Measurements from ENCODE around the gene SPRR1A. TPM values are rescaled to one million over a fixed set of nuclear protein-coding genes. Genes with fewer than 3 reads are reported as not detected.

Gene SPRR1A
- total and polyA plus RNA-seq, 2 of the 13 experiments (the other 11 are each of a cell fraction or from before 2014, with no cell fraction given), result not detected

- in situ Hi-C loops (cut with HindIII; ENCODE audit: extremely low pct_ligation_motif_present, low pct_unique_long_range_greater_than_20kb), result no loop called here
- Histone ChIP-seq H3K27me3 (ENCODE audit: control insufficient read depth in 1 of 2, insufficient read depth in 2 of 2, low read length in 2 of 2) (peaks cover 0 to 3% of the 10 kb centered on the region in 2 experiments; a peak in 1 of 5 replicates), H3K9ac (ENCODE audit: insufficient read depth, low read depth, low read length) (no peak overlapping the region), H3K36me3 (replicated peaks in 1 of 2; ENCODE audit: control insufficient read depth in 1 of 2, insufficient read depth in 2 of 2, low read length in 2 of 2) (no peaks in the 10 kb centered on the region), H3K4me1 (ENCODE audit: insufficient read depth, low read length) (no peaks in the 10 kb centered on the region), H3K27ac (ENCODE audit: extremely low read length, insufficient read depth, low read length) (no peak overlapping the region), H3K4me3 (replicated peaks in 1 of 3; ENCODE audit: insufficient read depth in 1 of 3, low read depth in 2 of 3, low read length in 3 of 3) (no peak overlapping the region), H3K79me2 (ENCODE audit: insufficient read depth, low read length) (no peaks in the 10 kb centered on the region), H3K4me2 (ENCODE audit: low read depth, low read length) (no peak overlapping the region), H2AFZ (ENCODE audit: low read length) (no peak overlapping the region), H3K9me3 (ENCODE audit: low read length) (no peaks in the 10 kb centered on the region), H4K20me1 (ENCODE audit: insufficient read depth, low read length) (no peaks in the 10 kb centered on the region)
- POLR2A ChIA-PET, result no interaction called here
- no peak for TF ChIP-seq ARID3A (IDR thresholded peaks at IDR 0.05; ENCODE audit: low read depth, low read length)
- no peak for TF ChIP-seq GLMP (CRISPR knock-in tag; IDR thresholded peaks at IDR 0.05; ENCODE audit: borderline replicate concordance)
- TF ChIP-seq CHD4 (IDR thresholded peaks at IDR 0.05; ENCODE audit: borderline replicate concordance, low read length), result no peak
- no peak for TF ChIP-seq ZNF605 (CRISPR knock-in tag; IDR thresholded peaks at IDR 0.05)
- no peak for TF ChIP-seq MAF1 (CRISPR knock-in tag; IDR thresholded peaks at IDR 0.05; ENCODE audit: borderline replicate concordance)
- no peak for TF ChIP-seq HMGXB3 (CRISPR knock-in tag; IDR thresholded peaks at IDR 0.05; ENCODE audit: borderline replicate concordance)
- TF ChIP-seq ZNF253 (CRISPR knock-in tag; IDR thresholded peaks at IDR 0.05; ENCODE audit: borderline replicate concordance), result no peak
- no TSS peak for BruUV-seq (replicated peaks)
- CTCF ChIA-PET (ENCODE audit: low intra/inter-chr PET ratio, low total read pairs), result no interaction called here
- no peak for FAIRE-seq
- 3% methylated on average over 5 of the region's 5 CpGs for whole genome bisulfite sequencing (ENCODE audit: low lambda C conversion rate)
- intact Hi-C loops (cut with micrococcal nuclease; ENCODE audit: unreplicated experiment), result loop anchor here (10.0 kb wide), 1 partner anchor 57 kb away; no protein-coding TSS in a partner anchor
- ATAC-seq, result no peak
- DNase-seq (ENCODE audit: low spot score), result no peak
Observed at GRCh38 chr1:152951711-152952110, 32.2 kb upstream of the SPRR1A start.

Measured in HepG2 (cell line).